Measurements from ENCODE around the gene SH3GLB2.
"Not testable (repeated sequence)": the region's sequence is repeated elsewhere in the genome, so short reads cannot be mapped to it uniquely, and the experiment has no call there.

The SH3GLB2 gene

GRCh38 chr9:128972956-128973355 is 55.2 kb downstream of the SH3GLB2 start (continued):
- no peak for TF ChIP-seq TSHZ2 (CRISPR knock-in tag; IDR thresholded peaks at IDR 0.05)
- TF ChIP-seq BACH2 (CRISPR knock-in tag; IDR thresholded peaks at IDR 0.05; ENCODE audit: borderline replicate concordance): no peak
- TF ChIP-seq ZFP30 (CRISPR knock-in tag; IDR thresholded peaks at IDR 0.05): no peak
- no peak for TF ChIP-seq ZNF70 (CRISPR knock-in tag; IDR thresholded peaks at IDR 0.05)
- no peak for TF ChIP-seq POU6F1 (CRISPR knock-in tag; IDR thresholded peaks at IDR 0.05; ENCODE audit: borderline replicate concordance, low read depth)

GRCh38 chr9:128969491-128969890 is 58.6 kb downstream of the SH3GLB2 start:
- no peak for ATAC-seq
- TF ChIP-seq TSHZ2 (CRISPR knock-in tag; IDR thresholded peaks at IDR 0.05) (no peak), CSRNP3 (CRISPR knock-in tag; IDR thresholded peaks at IDR 0.05) (no peak), ZNF70 (CRISPR knock-in tag; IDR thresholded peaks at IDR 0.05) (no peak), OSR1 (CRISPR knock-in tag; IDR thresholded peaks at IDR 0.05) (no peak), RARB (CRISPR knock-in tag; IDR thresholded peaks at IDR 0.05) (no peak), PPARA (CRISPR knock-in tag; IDR thresholded peaks at IDR 0.05; ENCODE audit: borderline replicate concordance) (no peak), TOX (CRISPR knock-in tag; IDR thresholded peaks at IDR 0.05; ENCODE audit: borderline replicate concordance) (no peak), ISL1 (CRISPR knock-in tag; IDR thresholded peaks at IDR 0.05) (no peak), ARNTL (CRISPR knock-in tag; IDR thresholded peaks at IDR 0.05; ENCODE audit: borderline replicate concordance, low read depth) (no peak)

- not testable (repeated sequence) for ATAC-seq
Observed at GRCh38 chr9:128961403-128961802, 66.7 kb downstream of the SH3GLB2 start.
